ENCODE measurements around the gene COPS3.
A peak's percentile ranks its signal among the peaks of the same experiment; 100 is the strongest.

The COPS3 gene

GRCh38 chr17:17216236-17216635 lies 64.8 kb downstream of the COPS3 start:
- no peak overlapping the region for H2BK12ac ChIP-seq (ENCODE audit: low read length)
- H3K36me3 ChIP-seq (ENCODE audit: control insufficient read depth in 1 of 2, insufficient read depth in 2 of 2, low read length in 2 of 2): peaks cover 67 to 81% of the 10 kb centered on the region in 2 experiments
- whole genome bisulfite sequencing (ENCODE audit: extremely low coverage, insufficient coverage, insufficient read length): no CpG with 5 or more reads among the region's 17 CpGs
- no peak overlapping the region for H3K27ac ChIP-seq (ENCODE audit: low read depth, low read length)
- H3K79me2 ChIP-seq (ENCODE audit: control insufficient read depth, insufficient read depth, low read length, poor library complexity): no peaks in the 10 kb centered on the region
- no peak overlapping the region for H4K12ac ChIP-seq (ENCODE audit: low read depth, low read length)
- no peak overlapping the region for H3K4ac ChIP-seq (ENCODE audit: low read depth, low read length)
- no peak overlapping the region for H2AFZ ChIP-seq (ENCODE audit: insufficient read depth, low read length, poor library complexity)
- H3K79me1 ChIP-seq (ENCODE audit: low read length): no peaks in the 10 kb centered on the region
- H2AK5ac ChIP-seq (ENCODE audit: low read length): no peak overlapping the region
- peak overlapping the region; percentile 13 for H3K4me3 ChIP-seq (ENCODE audit: low read depth, low read length)
- no peaks in the 10 kb centered on the region for H3K4me1 ChIP-seq (ENCODE audit: control insufficient read depth in 1 of 2, insufficient read depth in 2 of 2, low read length in 2 of 2)
- H3K23ac ChIP-seq (ENCODE audit: low read length): no peak overlapping the region
- no peak overlapping the region for H3K14ac ChIP-seq (ENCODE audit: low read length)
- H2BK5ac ChIP-seq (ENCODE audit: low read depth, low read length, poor library complexity): no peak overlapping the region
- H3K9ac ChIP-seq (ENCODE audit: low read length): no peak overlapping the region
- no peak overlapping the region for H2BK120ac ChIP-seq (ENCODE audit: insufficient read depth, low read length, poor library complexity)
- no peak overlapping the region for H4K91ac ChIP-seq (ENCODE audit: low read depth, low read length)
- no peak overlapping the region for H3K4me2 ChIP-seq (ENCODE audit: low read length)
- no peaks in the 10 kb centered on the region for H3K27me3 ChIP-seq (ENCODE audit: insufficient read depth, low read length)
- no peak overlapping the region for H3K18ac ChIP-seq (ENCODE audit: low read length)
- no peak for DNase-seq
- no peak overlapping the region for H4K8ac ChIP-seq (ENCODE audit: low read depth, low read length)
- H3K9me3 ChIP-seq (ENCODE audit: insufficient read depth, low read depth, low read length): peaks cover 4% of the 10 kb centered on the region

DNA sequence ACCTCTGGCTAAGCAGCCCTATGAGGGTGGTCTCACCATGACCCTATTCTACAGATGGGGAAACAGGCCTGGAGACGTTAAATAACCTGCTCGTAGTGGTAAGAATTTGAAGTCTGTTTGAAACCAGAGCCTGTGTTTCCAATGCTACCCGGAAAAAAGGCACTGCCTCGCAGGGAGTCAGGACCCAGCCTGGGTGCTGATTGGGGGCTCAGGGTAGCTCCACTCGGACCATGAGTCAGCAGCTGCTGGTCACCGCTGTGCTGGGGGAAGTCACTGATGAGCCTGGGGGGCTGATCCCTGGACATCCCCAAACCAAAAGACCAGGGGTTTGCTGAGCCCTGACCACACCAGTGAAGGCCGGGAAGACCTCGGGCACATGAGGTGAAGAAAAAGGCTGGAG lies 65.5 kb downstream of the COPS3 start:
- Histone ChIP-seq H2BK12ac (ENCODE audit: low read length) (no peak overlapping the region), H3K23ac (ENCODE audit: low read length) (no peak overlapping the region), H3K9me3 (ENCODE audit: insufficient read depth, low read depth, low read length) (peaks cover 4% of the 10 kb centered on the region), H2AFZ (ENCODE audit: insufficient read depth, low read length, poor library complexity) (no peak overlapping the region), H2BK5ac (ENCODE audit: low read depth, low read length, poor library complexity) (no peak overlapping the region), H3K4ac (ENCODE audit: low read depth, low read length) (no peak overlapping the region), H3K18ac (ENCODE audit: low read length) (no peak overlapping the region), H3K9ac (ENCODE audit: low read length) (no peak overlapping the region), H4K12ac (ENCODE audit: low read depth, low read length) (no peak overlapping the region), H3K4me1 (ENCODE audit: control insufficient read depth in 1 of 2, insufficient read depth in 2 of 2, low read length in 2 of 2) (no peaks in the 10 kb centered on the region), H3K36me3 (ENCODE audit: control insufficient read depth in 1 of 2, insufficient read depth in 2 of 2, low read length in 2 of 2) (peaks cover 61 to 76% of the 10 kb centered on the region in 2 experiments), H3K27ac (ENCODE audit: low read depth, low read length) (no peak overlapping the region), H3K27me3 (ENCODE audit: insufficient read depth, low read length) (no peaks in the 10 kb centered on the region), H3K4me3 (ENCODE audit: low read depth, low read length) (no peak overlapping the region), H3K4me2 (ENCODE audit: low read length) (no peak overlapping the region), H3K79me1 (ENCODE audit: low read length) (no peaks in the 10 kb centered on the region), H2AK5ac (ENCODE audit: low read length) (no peak overlapping the region), H2BK120ac (ENCODE audit: insufficient read depth, low read length, poor library complexity) (no peak overlapping the region), H3K14ac (ENCODE audit: low read length) (no peak overlapping the region), H4K8ac (ENCODE audit: low read depth, low read length) (no peak overlapping the region), H3K79me2 (ENCODE audit: control insufficient read depth, insufficient read depth, low read length, poor library complexity) (no peaks in the 10 kb centered on the region), H4K91ac (ENCODE audit: low read depth, low read length) (no peak overlapping the region)
- WGBS (ENCODE audit: extremely low coverage, insufficient coverage, insufficient read length): no CpG with 5 or more reads among the region's 8 CpGs
- no peak for DNase-seq

- Histone ChIP-seq H3K27ac (ENCODE audit: low read depth, low read length) (no peak overlapping the region), H2AK5ac (ENCODE audit: low read length) (no peak overlapping the region), H3K4me1 (ENCODE audit: control insufficient read depth in 1 of 2, insufficient read depth in 2 of 2, low read length in 2 of 2) (no peaks in the 10 kb centered on the region), H3K14ac (ENCODE audit: low read length) (no peak overlapping the region), H3K79me2 (ENCODE audit: control insufficient read depth, insufficient read depth, low read length, poor library complexity) (no peaks in the 10 kb centered on the region), H3K18ac (ENCODE audit: low read length) (no peak overlapping the region), H4K12ac (ENCODE audit: low read depth, low read length) (no peak overlapping the region), H2BK12ac (ENCODE audit: low read length) (no peak overlapping the region), H2BK120ac (ENCODE audit: insufficient read depth, low read length, poor library complexity) (no peak overlapping the region), H3K9me3 (ENCODE audit: insufficient read depth, low read depth, low read length) (peaks cover 4% of the 10 kb centered on the region), H3K23ac (ENCODE audit: low read length) (no peak overlapping the region), H2BK5ac (ENCODE audit: low read depth, low read length, poor library complexity) (no peak overlapping the region), H3K36me3 (ENCODE audit: control insufficient read depth in 1 of 2, insufficient read depth in 2 of 2, low read length in 2 of 2) (peaks cover 58 to 69% of the 10 kb centered on the region in 2 experiments), H3K4me2 (ENCODE audit: low read length) (no peak overlapping the region), H3K4ac (ENCODE audit: low read depth, low read length) (no peak overlapping the region), H2AFZ (ENCODE audit: insufficient read depth, low read length, poor library complexity) (no peak overlapping the region), H4K91ac (ENCODE audit: low read depth, low read length) (no peak overlapping the region), H3K27me3 (ENCODE audit: insufficient read depth, low read length) (no peaks in the 10 kb centered on the region), H3K4me3 (ENCODE audit: low read depth, low read length) (no peak overlapping the region), H4K8ac (ENCODE audit: low read depth, low read length) (no peak overlapping the region), H3K9ac (ENCODE audit: low read length) (no peak overlapping the region), H3K79me1 (ENCODE audit: low read length) (no peaks in the 10 kb centered on the region)
- WGBS (ENCODE audit: extremely low coverage, insufficient coverage, insufficient read length): no CpG with 5 or more reads among the region's 27 CpGs
- no peak for DNase-seq
Observed at GRCh38 chr17:17214646-17215436, 66.2 kb downstream of the COPS3 start.

DNA sequence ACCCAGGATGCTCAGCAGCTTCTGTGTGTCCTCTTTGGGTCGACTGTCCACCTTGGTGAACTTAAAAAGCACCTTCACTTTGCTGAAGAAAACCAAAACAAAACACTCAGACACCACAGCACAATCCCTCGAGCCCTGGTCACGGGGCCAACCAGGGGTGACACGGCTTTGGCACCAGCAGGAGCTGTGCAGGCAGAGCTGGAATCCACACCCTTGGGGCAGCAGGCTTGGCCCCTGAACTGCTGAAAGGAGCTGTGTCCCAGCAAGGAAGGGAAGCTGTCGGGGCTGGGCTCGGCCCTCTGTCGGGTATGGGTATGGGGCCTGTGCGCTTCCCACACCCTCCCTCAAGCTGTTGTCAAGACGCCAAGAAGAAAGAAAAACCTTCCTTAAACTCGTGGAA lies 67.3 kb downstream of the COPS3 start:
- H4K8ac ChIP-seq (ENCODE audit: low read depth, low read length): no peak overlapping the region
- no peak overlapping the region for H2BK5ac ChIP-seq (ENCODE audit: low read depth, low read length, poor library complexity)
- no peak overlapping the region for H2AFZ ChIP-seq (ENCODE audit: insufficient read depth, low read length, poor library complexity)
- H3K79me2 ChIP-seq (ENCODE audit: control insufficient read depth, insufficient read depth, low read length, poor library complexity): no peaks in the 10 kb centered on the region
- peaks cover 53 to 60% of the 10 kb centered on the region in 2 experiments for H3K36me3 ChIP-seq (ENCODE audit: control insufficient read depth in 1 of 2, insufficient read depth in 2 of 2, low read length in 2 of 2)
- H3K4me1 ChIP-seq (ENCODE audit: control insufficient read depth in 1 of 2, insufficient read depth in 2 of 2, low read length in 2 of 2): no peaks in the 10 kb centered on the region
- DNase-seq: no peak
- H3K4ac ChIP-seq (ENCODE audit: low read depth, low read length): no peak overlapping the region
- H3K18ac ChIP-seq (ENCODE audit: low read length): no peak overlapping the region
- no peak overlapping the region for H3K27ac ChIP-seq (ENCODE audit: low read depth, low read length)
- no peak overlapping the region for H3K23ac ChIP-seq (ENCODE audit: low read length)
- no peak overlapping the region for H3K9ac ChIP-seq (ENCODE audit: low read length)
- H3K4me2 ChIP-seq (ENCODE audit: low read length): no peak overlapping the region
- H3K27me3 ChIP-seq (ENCODE audit: insufficient read depth, low read length): no peaks in the 10 kb centered on the region
- H3K9me3 ChIP-seq (ENCODE audit: insufficient read depth, low read depth, low read length): peaks cover 4% of the 10 kb centered on the region
- H2BK120ac ChIP-seq (ENCODE audit: insufficient read depth, low read length, poor library complexity): no peak overlapping the region
- WGBS (ENCODE audit: extremely low coverage, insufficient coverage, insufficient read length): no CpG with 5 or more reads among the region's 10 CpGs
- no peaks in the 10 kb centered on the region for H3K79me1 ChIP-seq (ENCODE audit: low read length)
- no peak overlapping the region for H4K91ac ChIP-seq (ENCODE audit: low read depth, low read length)
- H2AK5ac ChIP-seq (ENCODE audit: low read length): no peak overlapping the region
- no peak overlapping the region for H4K12ac ChIP-seq (ENCODE audit: low read depth, low read length)
- H3K4me3 ChIP-seq (ENCODE audit: low read depth, low read length): no peak overlapping the region
- H2BK12ac ChIP-seq (ENCODE audit: low read length): no peak overlapping the region
- no peak overlapping the region for H3K14ac ChIP-seq (ENCODE audit: low read length)

Measured in trophoblast cell (in vitro differentiated cells and primary cell).